Skeletal muscle cell (primary cell): Measurements from ENCODE around the gene GADD45G.
A peak's percentile ranks its signal among the peaks of the same experiment; 100 is the strongest.

ENCODE experiments used
- DNase-seq: peaks from one replicate; pipeline ENCODE4 v3.0.0-alpha.2; 2010; ENCODE audit warnings: low read depth
- H3K4me3 ChIP-seq: 2 replicates; pipeline ENCODE4 v1.5.1; 2011; ENCODE audit warnings: low read depth, mild to moderate bottlenecking, control low read depth, low read length, moderate library complexity

GADD45G gene

GRCh38 chr9:89625721-89626687 is 21.2 kb downstream of the GADD45G start:
- no peak for DNase-seq

GRCh38 chr9:89626741-89627265 is 22.0 kb downstream of the GADD45G start:
- no peak for DNase-seq
- H3K4me3 ChIP-seq, result no peak overlapping the region

More at GRCh38 chr9:89625721-89626687, 21.2 kb downstream of the GADD45G start:
- H3K4me3 ChIP-seq, result no peak overlapping the region

GRCh38 chr9:89628601-89629000 is 23.8 kb downstream of the GADD45G start:
- DNase-seq, result no peak
- H3K4me3 ChIP-seq, result no peak overlapping the region

GRCh38 chr9:89629081-89629976 is 24.5 kb downstream of the GADD45G start:
- no peak overlapping the region for H3K4me3 ChIP-seq
- no peak for DNase-seq

- H3K4me3 ChIP-seq, result no peak overlapping the region
- no peak for DNase-seq
These were observed 25.7 kb downstream of the GADD45G start for GRCh38 chr9:89630508-89630907.

- no peak overlapping the region for H3K4me3 ChIP-seq
- DNase-seq, result no peak
These were observed 26.6 kb downstream of the GADD45G start for GRCh38 chr9:89631384-89631783.

GRCh38 chr9:89632192-89632733 is 27.5 kb downstream of the GADD45G start:
- H3K4me3 ChIP-seq, result no peak overlapping the region
- DNase-seq, result no peak

GRCh38 chr9:89632736-89633135 is 27.9 kb downstream of the GADD45G start:
- no peak for DNase-seq
- H3K4me3 ChIP-seq, result no peak overlapping the region

GRCh38 chr9:89633404-89633803 is 28.6 kb downstream of the GADD45G start:
- no peak for DNase-seq
- H3K4me3 ChIP-seq, result no peak overlapping the region

GRCh38 chr9:89633920-89634319 is 29.1 kb downstream of the GADD45G start:
- no peak for DNase-seq
- no peak overlapping the region for H3K4me3 ChIP-seq

- no peak overlapping the region for H3K4me3 ChIP-seq
- peak; percentile 3 for DNase-seq
These were observed 30.4 kb downstream of the GADD45G start for GRCh38 chr9:89634995-89635742.

- DNase-seq, result peak; percentile 5
- no peak overlapping the region for H3K4me3 ChIP-seq
These were observed 31.0 kb downstream of the GADD45G start for GRCh38 chr9:89635816-89636215.

- no peak for DNase-seq
- no peak overlapping the region for H3K4me3 ChIP-seq
These were observed 33.0 kb downstream of the GADD45G start for GRCh38 chr9:89637787-89638186.

GRCh38 chr9:89638359-89638758 is 33.5 kb downstream of the GADD45G start:
- no peak overlapping the region for H3K4me3 ChIP-seq
- DNase-seq, result no peak

GRCh38 chr9:89638893-89639292 is 34.1 kb downstream of the GADD45G start:
- no peak for DNase-seq
- H3K4me3 ChIP-seq, result no peak overlapping the region

GRCh38 chr9:89639367-89639795 is 34.6 kb downstream of the GADD45G start:
- DNase-seq, result peak; percentile 20
- H3K4me3 ChIP-seq, result no peak overlapping the region

- no peak overlapping the region for H3K4me3 ChIP-seq
- DNase-seq, result no peak
These were observed 35.1 kb downstream of the GADD45G start for GRCh38 chr9:89639961-89640360.

- no peak overlapping the region for H3K4me3 ChIP-seq
- no peak for DNase-seq
These were observed 35.5 kb downstream of the GADD45G start for GRCh38 chr9:89640361-89640760.

- no peak overlapping the region for H3K4me3 ChIP-seq
- no peak for DNase-seq
These were observed 36.0 kb downstream of the GADD45G start for GRCh38 chr9:89640801-89641200.
